Ramos (cell line): Measurements from ENCODE around the gene KCNMB4.
"Not testable (repeated sequence)": the region's sequence is repeated elsewhere in the genome, so short reads cannot be mapped to it uniquely, and the experiment has no call there.

ENCODE experiments used
- in situ Hi-C: fragments of 300-500 bp; cut with MboI; formaldehyde crosslinking; loops from one replicate; pipeline ENCODE4 v1.14.3; 2022; ENCODE audit warnings: low sequenced_read_pairs; ENCODE audit not compliant: unreplicated experiment

Gene KCNMB4

GRCh38 chr12:70367258-70368141, 1.4 kb downstream of the KCNMB4 start:
- in situ Hi-C loops: loop anchor here (25.0 kb wide), 1 partner anchor 455 kb away; no protein-coding TSS in a partner anchor

GRCh38 chr12:70372881-70373280, 6.8 kb downstream of the KCNMB4 start:
- in situ Hi-C loops: loop anchor here (25.0 kb wide), 1 partner anchor 461 kb away; no protein-coding TSS in a partner anchor

- in situ Hi-C loops: no loop called here
Observed at GRCh38 chr12:70379846-70380245, 13.8 kb downstream of the KCNMB4 start.

GRCh38 chr12:70383484-70383883, 17.4 kb downstream of the KCNMB4 start:
- in situ Hi-C loops: no loop called here

GRCh38 chr12:70383886-70384285, 17.8 kb downstream of the KCNMB4 start:
- in situ Hi-C loops: no loop called here

GRCh38 chr12:70386771-70387170, 20.7 kb downstream of the KCNMB4 start:
- in situ Hi-C loops: no loop called here

GRCh38 chr12:70389678-70390077, 23.6 kb downstream of the KCNMB4 start:
- in situ Hi-C loops: no loop called here

GRCh38 chr12:70392631-70393030, 26.5 kb downstream of the KCNMB4 start:
- in situ Hi-C loops: not testable (repeated sequence)

- in situ Hi-C loops: no loop called here
Observed at GRCh38 chr12:70393787-70394499, 27.9 kb downstream of the KCNMB4 start.

- in situ Hi-C loops: no loop called here
Observed at GRCh38 chr12:70398002-70398401, 31.9 kb downstream of the KCNMB4 start.

- in situ Hi-C loops: no loop called here
Observed at GRCh38 chr12:70398862-70399261, 32.8 kb downstream of the KCNMB4 start.

- in situ Hi-C loops: no loop called here
Observed at GRCh38 chr12:70399311-70399710, 33.2 kb downstream of the KCNMB4 start.

- in situ Hi-C loops: no loop called here
Observed at GRCh38 chr12:70400124-70400523, 34.0 kb downstream of the KCNMB4 start.

GRCh38 chr12:70402597-70402996, 36.5 kb downstream of the KCNMB4 start:
- in situ Hi-C loops: no loop called here

GRCh38 chr12:70403826-70404225, 37.7 kb downstream of the KCNMB4 start:
- in situ Hi-C loops: no loop called here

- in situ Hi-C loops: no loop called here
Observed at GRCh38 chr12:70408004-70408790, 42.1 kb downstream of the KCNMB4 start.

- in situ Hi-C loops: no loop called here
Observed at GRCh38 chr12:70415987-70416386, 49.9 kb downstream of the KCNMB4 start.

GRCh38 chr12:70417121-70417520, 51.0 kb downstream of the KCNMB4 start:
- in situ Hi-C loops: no loop called here

- in situ Hi-C loops: no loop called here
Observed at GRCh38 chr12:70418101-70418500, 52.0 kb downstream of the KCNMB4 start.

GRCh38 chr12:70422631-70423030, 56.5 kb downstream of the KCNMB4 start:
- in situ Hi-C loops: no loop called here

GRCh38 chr12:70426620-70427019, 60.5 kb downstream of the KCNMB4 start:
- in situ Hi-C loops: no loop called here
